PC-3 (cell line): ENCODE results near the gene KCNH1. TPM values are rescaled to one million over a fixed set of nuclear protein-coding genes. Genes with fewer than 3 reads are reported as not detected.

ENCODE experiments used
- ATAC-seq: fragments of 200-7000 bp; cut with Tn5 transposase; 2 replicates; pipeline ENCODE4 v1.9.1; 2020; ENCODE audit warnings: mild to moderate bottlenecking, moderate library complexity
- BruUV-seq: library from RNA; stranded (reverse); fragments of 400-500 nt; replicated peaks from 2 replicates; lab custom pipeline; 2021; lab: Mats Ljungman, UMichigan
- CTCF ChIA-PET: fragments of 300-600 bp; sonication (Branson Sonifier 250); formaldehyde crosslinking; loops from one replicate; lab custom pipeline; 2022; ENCODE audit warnings: antibody characterized with exemption; lab: Charles Lee
- POLR2A ChIA-PET: fragments of 300-600 bp; sonication (Branson Sonifier 250); formaldehyde crosslinking; loops from one replicate; lab custom pipeline; 2022; ENCODE audit warnings: antibody characterized with exemption; ENCODE audit not compliant: unreplicated experiment; lab: Charles Lee
- DNase-seq: peaks from one replicate; pipeline ENCODE4 v3.0.0-alpha.2; 2015
- H2AFZ ChIP-seq: fragments of 300-600 bp; sonication (generic); 2 replicates; pipeline ENCODE4 v1.6.0; 2016; ENCODE audit warnings: antibody characterized with exemption, low read length
- H3F3A ChIP-seq: fragments of 300-600 bp; sonication (generic); one replicate; pipeline ENCODE4 v1.6.0; 2017; ENCODE audit warnings: antibody characterized with exemption, low read length, control low read depth, mild to moderate bottlenecking; ENCODE audit not compliant: unreplicated experiment
- H3K27ac ChIP-seq: fragments of 300-600 bp; sonication (generic); 2 replicates; pipeline ENCODE4 v1.5.1; 2016; ENCODE audit warnings: mild to moderate bottlenecking, low read length
- H3K27me3 ChIP-seq: fragments of 300-600 bp; sonication (generic); 2 replicates; pipeline ENCODE4 v1.6.1; 2016; ENCODE audit warnings: low read length, mixed read lengths
- H3K36me3 ChIP-seq: fragments of 300-600 bp; sonication (generic); 2 replicates; pipeline ENCODE4 v1.6.1; 2016; ENCODE audit warnings: low read depth, mixed run types, low read length, mixed read lengths
- H3K4me1 ChIP-seq: fragments of 300-600 bp; sonication (generic); 2 replicates; pipeline ENCODE4 v1.5.1; 2016; ENCODE audit warnings: low read length; ENCODE audit not compliant: insufficient read depth
- H3K4me2 ChIP-seq: fragments of 300-600 bp; sonication (generic); 2 replicates; pipeline ENCODE4 v1.6.0; 2016; ENCODE audit warnings: low read length
- H3K4me3 ChIP-seq: fragments of 300-600 bp; sonication (generic); 2 replicates; pipeline ENCODE4 v1.5.1; 2016; ENCODE audit warnings: mild to moderate bottlenecking, low read length, mixed read lengths
- H3K79me2 ChIP-seq: fragments of 300-600 bp; sonication (generic); 2 replicates; pipeline ENCODE4 v1.6.1; 2017; ENCODE audit warnings: low read length, mixed read lengths
- H3K9ac ChIP-seq: fragments of 300-600 bp; sonication (generic); 2 replicates; pipeline ENCODE4 v1.6.0; 2016; ENCODE audit warnings: mild to moderate bottlenecking, low read length
- H3K9me2 ChIP-seq: fragments of 300-600 bp; sonication (generic); replicated peaks from 2 replicates; pipeline ENCODE4 v1.6.1; 2016; ENCODE audit warnings: mixed run types, low read length, mixed read lengths
- H3K9me3 ChIP-seq: fragments of 300-600 bp; sonication (generic); 2 replicates; pipeline ENCODE4 v1.6.1; 2016; ENCODE audit warnings: low read length, mixed read lengths
- H4K20me1 ChIP-seq: fragments of 300-600 bp; sonication (generic); 2 replicates; pipeline ENCODE4 v1.6.1; 2016; ENCODE audit warnings: low read length, mixed read lengths
- CTCF ChIP-seq: fragments of 300-600 bp; sonication (generic); conservative IDR thresholded peaks from 2 replicates; pipeline ENCODE4 v1.5.1; 2017; ENCODE audit warnings: antibody characterized with exemption, low read depth, mild to moderate bottlenecking, low read length
- EZH2 ChIP-seq: fragments of 300-600 bp; sonication (generic); IDR thresholded peaks from one replicate; pipeline ENCODE4 v1.6.1; 2017; ENCODE audit warnings: antibody characterized with exemption, mild to moderate bottlenecking, low read length; ENCODE audit not compliant: unreplicated experiment
- EZH2phosphoT487 ChIP-seq: fragments of 300-600 bp; sonication (generic); IDR thresholded peaks from 2 replicates; pipeline ENCODE4 v1.6.1; 2018; ENCODE audit warnings: mild to moderate bottlenecking, antibody characterized with exemption, low read length, borderline replicate concordance
- intact Hi-C: fragments of 100-400 bp; cut with micrococcal nuclease; formaldehyde crosslinking; loops from 2 replicates; pipeline ENCODE4 v1.9.0; 2023
- total RNA-seq: library from RNA; depleted of rRNA; stranded (reverse); fragments of >200 nt; gene quantifications from 2 replicates; pipeline ENCODE4 v1.2.3, GENCODE V29; 2014

KCNH1 gene
- total RNA-seq, 1 experiment from 2014 or later: not detected

GRCh38 chr1:210980082-210980481 lies 153.9 kb downstream of the KCNH1 start:
- no peak for DNase-seq
- Histone ChIP-seq H3K79me2 (no peaks in the 10 kb centered on the region), H3K27ac (no peak overlapping the region), H3K4me1 (no peaks in the 10 kb centered on the region), H3K9me2 (no peaks in the 10 kb centered on the region), H4K20me1 (no peaks in the 10 kb centered on the region), H3K36me3 (no peaks in the 10 kb centered on the region), H2AFZ (no peak overlapping the region), H3F3A (no peaks in the 10 kb centered on the region), H3K9ac (no peak overlapping the region), H3K4me3 (no peak overlapping the region), H3K9me3 (no peaks in the 10 kb centered on the region), H3K27me3 (no peaks in the 10 kb centered on the region), H3K4me2 (no peak overlapping the region)
- TF ChIP-seq EZH2phosphoT487 (no peak), EZH2 (no peak), CTCF (no peak)
- POLR2A ChIA-PET: no interaction called here
- CTCF ChIA-PET: no interaction called here
- BruUV-seq: no TSS peak
- intact Hi-C loops: no loop called here
- ATAC-seq: no peak

DNA sequence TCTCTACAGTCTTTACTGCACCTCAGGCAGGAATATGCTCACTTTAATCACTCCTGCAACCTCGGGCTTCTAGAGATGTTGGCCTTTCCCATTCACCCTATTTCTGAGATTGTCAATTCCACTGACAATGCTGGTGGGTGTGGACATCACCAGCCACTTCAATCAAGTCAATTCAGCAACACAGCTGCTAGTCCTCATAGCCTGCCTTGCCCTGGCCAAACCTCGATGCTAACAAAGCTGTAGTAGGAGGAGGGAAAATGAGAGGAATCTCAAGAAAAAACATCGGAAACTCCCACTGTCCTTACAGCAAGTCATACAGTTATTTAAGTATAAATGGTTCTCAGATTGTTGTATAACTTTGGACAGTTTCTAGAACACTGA lies 155.0 kb downstream of the KCNH1 start:
- H3K9ac ChIP-seq: no peak overlapping the region
- POLR2A ChIA-PET: no interaction called here
- no peak overlapping the region for H3K27ac ChIP-seq
- TF ChIP-seq CTCF (no peak), EZH2 (no peak)
- H3K4me2 ChIP-seq: no peak overlapping the region
- no peaks in the 10 kb centered on the region for H4K20me1 ChIP-seq
- CTCF ChIA-PET: no interaction called here
- no peaks in the 10 kb centered on the region for H3K27me3 ChIP-seq
- no peaks in the 10 kb centered on the region for H3F3A ChIP-seq
- intact Hi-C loops: no loop called here
- no peaks in the 10 kb centered on the region for H3K79me2 ChIP-seq
- DNase-seq (no peak), ATAC-seq (no peak)
- H2AFZ ChIP-seq: no peak overlapping the region
- H3K36me3 ChIP-seq: no peaks in the 10 kb centered on the region
- no peaks in the 10 kb centered on the region for H3K9me2 ChIP-seq
- no peaks in the 10 kb centered on the region for H3K4me1 ChIP-seq
- BruUV-seq: no TSS peak
- H3K4me3 ChIP-seq: no peak overlapping the region
- H3K9me3 ChIP-seq: no peaks in the 10 kb centered on the region

GRCh38 chr1:210978316-210978973 lies 155.5 kb downstream of the KCNH1 start:
- Histone ChIP-seq H2AFZ (no peak overlapping the region), H3K27me3 (no peaks in the 10 kb centered on the region), H3K9me3 (no peaks in the 10 kb centered on the region), H3K27ac (no peak overlapping the region), H3K4me3 (no peak overlapping the region), H3K36me3 (no peaks in the 10 kb centered on the region), H4K20me1 (no peaks in the 10 kb centered on the region), H3K9me2 (no peaks in the 10 kb centered on the region), H3K9ac (no peak overlapping the region), H3F3A (no peaks in the 10 kb centered on the region), H3K4me1 (no peaks in the 10 kb centered on the region), H3K79me2 (no peaks in the 10 kb centered on the region), H3K4me2 (no peak overlapping the region)
- intact Hi-C loops: no loop called here
- CTCF ChIA-PET: no interaction called here
- DNase-seq: no peak
- TF ChIP-seq EZH2phosphoT487 (no peak), EZH2 (no peak), CTCF (no peak)
- ATAC-seq: no peak
- POLR2A ChIA-PET: no interaction called here
- no TSS peak for BruUV-seq
